HG03342 (cell line): ENCODE data around the gene REG3A.

Experiments used
- ATAC-seq: cut with Tn5 transposase; IDR thresholded peaks from one replicate; pipeline ENCODE4 v1.9.1; 2021; ENCODE audit warnings: mild to moderate bottlenecking, moderate library complexity; ENCODE audit not compliant: unreplicated experiment

Gene REG3A

GRCh38 chr2:79159653-79160052 lies at the start of gene REG3A:
TSS of gene REG3A (minus strand) at chr2:79159753. CDS start at chr2:79159405, 348 bp downstream.
- no peak for ATAC-seq

GRCh38 chr2:79200762-79201161 lies 41.2 kb upstream of the REG3A start:
- ATAC-seq = no peak

- no peak for ATAC-seq
These were observed 32.3 kb upstream of the REG3A start for GRCh38 chr2:79191816-79192215.

GRCh38 chr2:79191081-79191480 lies 31.5 kb upstream of the REG3A start:
- no peak for ATAC-seq

GRCh38 chr2:79189465-79189864 lies 29.9 kb upstream of the REG3A start:
- no peak for ATAC-seq

GRCh38 chr2:79181617-79182016 lies 22.1 kb upstream of the REG3A start:
- no peak for ATAC-seq

- ATAC-seq = no peak
These were observed 20.5 kb upstream of the REG3A start for GRCh38 chr2:79180092-79180491.

- no peak for ATAC-seq
These were observed 19.5 kb upstream of the REG3A start for GRCh38 chr2:79179036-79179435.

GRCh38 chr2:79178076-79178674 lies 18.6 kb upstream of the REG3A start:
- no peak for ATAC-seq

- ATAC-seq = no peak
These were observed 11.9 kb upstream of the REG3A start for GRCh38 chr2:79171348-79171958.

GRCh38 chr2:79162801-79163200 lies 3.2 kb upstream of the REG3A start:
- no peak for ATAC-seq

GRCh38 chr2:79162132-79162531 lies 2.6 kb upstream of the REG3A start:
- no peak for ATAC-seq

GRCh38 chr2:79159030-79159429 lies 523 bp downstream of the REG3A start:
- ATAC-seq = no peak

GRCh38 chr2:79155826-79156476 lies 3.6 kb downstream of the REG3A start:
- ATAC-seq = no peak

- ATAC-seq = no peak
These were observed 20.1 kb downstream of the REG3A start for GRCh38 chr2:79139423-79139822.

GRCh38 chr2:79138385-79138784 lies 21.2 kb downstream of the REG3A start:
- no peak for ATAC-seq

GRCh38 chr2:79131687-79132086 lies 27.9 kb downstream of the REG3A start:
- ATAC-seq = no peak

- ATAC-seq = no peak
These were observed 29.7 kb downstream of the REG3A start for GRCh38 chr2:79129804-79130203.

GRCh38 chr2:79129260-79129659 lies 30.3 kb downstream of the REG3A start:
- no peak for ATAC-seq

GRCh38 chr2:79128406-79128805 lies 31.1 kb downstream of the REG3A start:
- no peak for ATAC-seq

GRCh38 chr2:79125721-79125985 lies 33.9 kb downstream of the REG3A start:
- no peak for ATAC-seq

GRCh38 chr2:79124907-79125720 lies 34.4 kb downstream of the REG3A start:
- no peak for ATAC-seq
